K562 (cell line): ENCODE results near the gene HAUS1. TPM values are rescaled to one million over a fixed set of nuclear protein-coding genes. Genes with fewer than 3 reads are reported as not detected.

Experiments used
- ARID2 ChIP-seq: fragments of 450-650 bp; IDR thresholded peaks from 2 replicates; pipeline ENCODE4 v1.6.1; 2017; ENCODE audit warnings: antibody characterized with exemption, mild to moderate bottlenecking
- ATF2 ChIP-seq: sonication (generic); formaldehyde crosslinking; IDR thresholded peaks from 2 replicates; pipeline ENCODE4 v1.8.1; 2022; ENCODE audit warnings: missing genetic modification reagents
- CBFB ChIP-seq: sonication (generic); formaldehyde crosslinking; IDR thresholded peaks from 2 replicates; pipeline ENCODE4 v1.4.0; 2020; ENCODE audit warnings: mild to moderate bottlenecking, missing genetic modification reagents
- CTCF ChIP-seq, 3 experiments: IDR thresholded peaks in 2 of 3; conservative IDR thresholded peaks in 1 of 3; 2 replicates each; pipeline ENCODE4 v1.5.1; 2011 to 2012; ENCODE audit warnings: low read length in 3 of 3, mild to moderate bottlenecking in 3 of 3, control low read depth in 2 of 3, improper control_type of control experiment in 1 of 3, inconsistent platforms in 1 of 3, low read depth in 1 of 3, mixed read lengths in 1 of 3, moderate library complexity in 1 of 3; ENCODE audit not compliant: insufficient read depth in 2 of 3
- DEAF1 ChIP-seq: fragments of 450-650 bp; formaldehyde crosslinking; IDR thresholded peaks from 2 replicates; pipeline ENCODE4 v1.4.0; 2020; ENCODE audit warnings: mild to moderate bottlenecking, moderate library complexity
- FOXP4 ChIP-seq: sonication (generic); formaldehyde crosslinking; IDR thresholded peaks from 2 replicates; pipeline ENCODE4 v1.8.0; 2022; ENCODE audit warnings: mild to moderate bottlenecking, missing genetic modification reagents, borderline replicate concordance
- MEIS2 ChIP-seq: fragments of 450-650 bp; IDR thresholded peaks from 2 replicates; pipeline ENCODE4 v1.6.1; 2014; ENCODE audit warnings: mild to moderate bottlenecking; ENCODE audit not compliant: partially characterized antibody
- NCOR1 ChIP-seq: fragments of 450-650 bp; IDR thresholded peaks from 2 replicates; pipeline ENCODE4 v1.6.1; 2016; ENCODE audit warnings: mild to moderate bottlenecking, moderate library complexity
- PRMT5 ChIP-seq: sonication (generic); formaldehyde crosslinking; IDR thresholded peaks from 2 replicates; pipeline ENCODE4 v1.5.0; 2020; ENCODE audit warnings: missing genetic modification reagents
- RBM14 ChIP-seq: fragments of 200-400 bp; formaldehyde crosslinking; IDR thresholded peaks from 2 replicates; pipeline ENCODE4 v1.6.1; 2018; ENCODE audit warnings: low read depth, mild to moderate bottlenecking, low read length, moderate library complexity, borderline replicate concordance; ENCODE audit not compliant: insufficient read depth
- SIN3B ChIP-seq: fragments of 450-650 bp; IDR thresholded peaks from 2 replicates; pipeline ENCODE4 v1.6.1; 2017; ENCODE audit warnings: low read depth, mild to moderate bottlenecking, moderate library complexity
- SMC3 ChIP-seq: conservative IDR thresholded peaks from 2 replicates; pipeline ENCODE4 v1.6.1; 2011; ENCODE audit warnings: low read depth, low read length, improper control_type of control experiment; ENCODE audit not compliant: insufficient read depth
- THRAP3 ChIP-seq: fragments of 450-650 bp; IDR thresholded peaks from 2 replicates; pipeline ENCODE4 v1.6.1; 2016; ENCODE audit warnings: mild to moderate bottlenecking, inconsistent platforms, borderline replicate concordance
- ZBTB49 ChIP-seq: sonication (generic); formaldehyde crosslinking; IDR thresholded peaks from 2 replicates; pipeline ENCODE4 v1.8.0; 2022; ENCODE audit warnings: missing genetic modification reagents, mild to moderate bottlenecking, borderline replicate concordance
- polyA plus RNA-seq, 8 experiments: library from polyadenylated mRNA; depleted of rRNA in 4 of 8; stranded (reverse) in 5 of 8; unstranded in 3 of 8; fragments of >200 nt; fragmentation: Nextera tagmentation in 2 of 8; fragmentation: Illumina TruSeq in 1 of 8; extraction: Ambion mirVana in 2 of 8; extraction: Trizol in 1 of 8; gene quantifications; 2 replicates each; pipeline versions ENCODE4 v1.2.1 to v1.2.3, GENCODE V29; 2011 to 2014; ENCODE audit warnings: inconsistent platforms in 1 of 8, missing spikeins in 1 of 8
- total RNA-seq, 7 experiments: library from RNA; depleted of rRNA in 6 of 7; stranded (reverse); fragments of >200 nt in 6 of 7; fragmentation: Illumina TruSeq in 2 of 7; extraction: Trizol in 2 of 7; gene quantifications; 2 replicates each; pipeline versions ENCODE4 v1.2.1 to v1.2.3, GENCODE V29; 2011 to 2021; ENCODE audit warnings: low replicate concordance in 1 of 7

The HAUS1 gene
- total and polyA plus RNA-seq, 9 of the 15 experiments (the other 6 are each of a cell fraction or from before 2014, with no cell fraction given), result 45.6 to 135 (median 76.3) TPM

GRCh38 chr18:46073474-46074331 is 30.5 kb upstream of the HAUS1 start (continued):
- TF ChIP-seq FOXP4 (CRISPR knock-in tag), result no peak
- TF ChIP-seq PRMT5 (CRISPR knock-in tag), result no peak
- peak; percentile 68 for TF ChIP-seq DEAF1 (CRISPR knock-in tag)
- TF ChIP-seq CTCF (IDR thresholded peaks at IDR 0.05 in 2 of 3, conservative IDR thresholded peaks at IDR 0.05 in 1 of 3; ENCODE audit: insufficient read depth in 2 of 3, low read depth in 1 of 3, low read length in 3 of 3), result peak; percentile 53 to 68 (median 58); a peak in 4 of 6 replicates
- TF ChIP-seq SMC3, result peak; percentile 56; the same call in 1 of the 2 replicates
- TF ChIP-seq ZBTB49 (CRISPR knock-in tag), result no peak
- TF ChIP-seq CBFB (CRISPR knock-in tag), result no peak
- no peak for TF ChIP-seq SIN3B
- no peak for TF ChIP-seq ATF2 (CRISPR knock-in tag)
- no peak for TF ChIP-seq NCOR1
- TF ChIP-seq MEIS2, result no peak
- TF ChIP-seq ARID2, result 0 out of 2 replicates have a peak, but pooled peaks have one; percentile 26
- TF ChIP-seq RBM14, result no peak
- no peak for TF ChIP-seq THRAP3
